Osteoblast (primary cell): ENCODE measurements around the gene VWA1. TPM values are rescaled to one million over a fixed set of nuclear protein-coding genes. Genes with fewer than 3 reads are reported as not detected.

Experiments
- DNase-seq: peaks from one replicate; pipeline ENCODE4 v3.0.0; 2011; ENCODE audit warnings: low spot score, mixed read lengths; ENCODE audit not compliant: insufficient read length; ENCODE audit errors: missing footprints
- H2AFZ ChIP-seq: 2 replicates; pipeline ENCODE4 v1.6.0; 2011; ENCODE audit warnings: mild to moderate bottlenecking, low read length
- H3K27ac ChIP-seq: 2 replicates; pipeline ENCODE4 v1.5.1; 2011; ENCODE audit warnings: mild to moderate bottlenecking, low read depth, low read length, moderate library complexity
- H3K27me3 ChIP-seq: 2 replicates; pipeline ENCODE4 v1.6.0; 2012; ENCODE audit warnings: mild to moderate bottlenecking, control low read depth, inconsistent platforms, low read length, moderate library complexity; ENCODE audit not compliant: insufficient read depth
- H3K36me3 ChIP-seq: 2 replicates; pipeline ENCODE4 v1.5.1; 2011; ENCODE audit warnings: mild to moderate bottlenecking, low read length, control low read depth, moderate library complexity; ENCODE audit not compliant: insufficient read depth
- H3K4me1 ChIP-seq: 2 replicates; pipeline ENCODE4 v1.5.1; 2011; ENCODE audit warnings: mild to moderate bottlenecking, low read length, control low read depth, moderate library complexity; ENCODE audit not compliant: insufficient read depth
- H3K4me2 ChIP-seq: 2 replicates; pipeline ENCODE4 v1.6.0; 2011; ENCODE audit warnings: mild to moderate bottlenecking, low read length; ENCODE audit not compliant: insufficient read depth
- H3K4me3 ChIP-seq: fragments of 200-600 bp; sonication (generic); 3 replicates; pipeline ENCODE4 v1.5.1; 2012; ENCODE audit warnings: mild to moderate bottlenecking, low read length, inconsistent platforms; ENCODE audit not compliant: insufficient read depth
- H3K79me2 ChIP-seq: 2 replicates; pipeline ENCODE4 v1.6.0; 2012; ENCODE audit warnings: mild to moderate bottlenecking, low read length, control low read depth, inconsistent platforms; ENCODE audit not compliant: insufficient read depth
- H3K9me3 ChIP-seq: 2 replicates; pipeline ENCODE4 v1.5.1; 2011; ENCODE audit warnings: low read depth, low read length, control low read depth
- H4K20me1 ChIP-seq: 2 replicates; pipeline ENCODE4 v1.6.0; 2012; ENCODE audit warnings: mild to moderate bottlenecking, low read length, control low read depth; ENCODE audit not compliant: insufficient read depth
- CTCF ChIP-seq: IDR thresholded peaks from 2 replicates; pipeline ENCODE4 v1.5.1; 2011; ENCODE audit warnings: mild to moderate bottlenecking, low read depth, low read length, moderate library complexity; ENCODE audit errors: extremely low read depth
- total RNA-seq: library from RNA; depleted of rRNA; stranded (reverse); fragments of >200 nt; gene quantifications from 2 replicates; pipeline ENCODE4 v1.2.3, GENCODE V29; 2012

VWA1 gene
- total RNA-seq, 1 donor: 4.3 TPM

GRCh38 chr1:1393428-1393827 is 42.1 kb upstream of the VWA1 start:
- Histone ChIP-seq H3K4me3 (no peak overlapping the region), H3K4me2 (no peak overlapping the region), H2AFZ (no peak overlapping the region), H3K9me3 (no peaks in the 10 kb centered on the region), H3K79me2 (peaks cover 67% of the 10 kb centered on the region), H4K20me1 (peaks cover 27% of the 10 kb centered on the region), H3K27ac (no peak overlapping the region), H3K36me3 (peaks cover 85% of the 10 kb centered on the region), H3K27me3 (no peaks in the 10 kb centered on the region), H3K4me1 (peaks cover 7% of the 10 kb centered on the region)
- no peak for TF ChIP-seq CTCF
- DNase-seq: no peak

GRCh38 chr1:1394116-1394515 is 41.4 kb upstream of the VWA1 start:
- H3K4me2 ChIP-seq: no peak overlapping the region
- H3K27ac ChIP-seq: no peak overlapping the region
- TF ChIP-seq CTCF: no peak
- peaks cover 80% of the 10 kb centered on the region for H3K36me3 ChIP-seq
- no peaks in the 10 kb centered on the region for H3K27me3 ChIP-seq
- H3K79me2 ChIP-seq: peaks cover 74% of the 10 kb centered on the region
- no peak overlapping the region for H2AFZ ChIP-seq
- no peak overlapping the region for H3K4me3 ChIP-seq
- DNase-seq: peak; percentile 67
- H4K20me1 ChIP-seq: peaks cover 28% of the 10 kb centered on the region
- H3K9me3 ChIP-seq: no peaks in the 10 kb centered on the region
- H3K4me1 ChIP-seq: peaks cover 7% of the 10 kb centered on the region

- H3K27me3 ChIP-seq: no peaks in the 10 kb centered on the region
- no peaks in the 10 kb centered on the region for H3K9me3 ChIP-seq
- H3K79me2 ChIP-seq: peaks cover 79% of the 10 kb centered on the region
- no peak overlapping the region for H2AFZ ChIP-seq
- no peak for TF ChIP-seq CTCF
- no peak overlapping the region for H3K4me2 ChIP-seq
- peaks cover 70% of the 10 kb centered on the region for H3K36me3 ChIP-seq
- peaks cover 31% of the 10 kb centered on the region for H4K20me1 ChIP-seq
- peaks cover 9% of the 10 kb centered on the region for H3K4me1 ChIP-seq
- no peak for DNase-seq
- H3K27ac ChIP-seq: no peak overlapping the region
- H3K4me3 ChIP-seq: no peak overlapping the region
Measured at GRCh38 chr1:1395166-1395565, 40.3 kb upstream of the VWA1 start.

GRCh38 chr1:1397839-1398523 is 37.5 kb upstream of the VWA1 start:
- Histone ChIP-seq H3K9me3 (no peaks in the 10 kb centered on the region), H3K4me1 (peaks cover 20% of the 10 kb centered on the region), H3K27ac (peak overlapping the region; percentile 80), H4K20me1 (peaks cover 45% of the 10 kb centered on the region), H3K36me3 (peaks cover 62% of the 10 kb centered on the region), H3K4me3 (peak overlapping the region; percentile 99), H3K27me3 (no peaks in the 10 kb centered on the region), H3K79me2 (peaks cover 85% of the 10 kb centered on the region), H2AFZ (no peak overlapping the region), H3K4me2 (peak overlapping the region; percentile 97)
- DNase-seq: peak; percentile 73
- TF ChIP-seq CTCF: no peak
